Sigmoid colon (tissue), 4 donors: Measurements from ENCODE around the gene PRDM16.

Experiments used
- POLR2A ChIP-seq, 2 donors: fragments of 450-650 bp; IDR thresholded peaks; one replicate each; pipeline ENCODE4 v1.6.1; 2016; ENCODE audit warnings: antibody characterized with exemption in 2 of 2, mild to moderate bottlenecking in 2 of 2, moderate library complexity in 2 of 2
- POLR2AphosphoS5 ChIP-seq, 4 donors: sonication (generic); formaldehyde crosslinking; IDR thresholded peaks; one replicate each; pipeline ENCODE4 v1.6.1; 2017; ENCODE audit warnings: antibody characterized with exemption in 4 of 4
- TF ChIP-seq, protein P1 (sequence below), 4 experiments: fragments of 450-650 bp in 3 of 4; fragments of 200-600 bp in 1 of 4; IDR thresholded peaks; one replicate each; pipeline ENCODE4 v1.5.1; 2016 to 2019; ENCODE audit warnings: antibody characterized with exemption in 4 of 4, mild to moderate bottlenecking in 3 of 4, moderate library complexity in 2 of 4

DNA sequence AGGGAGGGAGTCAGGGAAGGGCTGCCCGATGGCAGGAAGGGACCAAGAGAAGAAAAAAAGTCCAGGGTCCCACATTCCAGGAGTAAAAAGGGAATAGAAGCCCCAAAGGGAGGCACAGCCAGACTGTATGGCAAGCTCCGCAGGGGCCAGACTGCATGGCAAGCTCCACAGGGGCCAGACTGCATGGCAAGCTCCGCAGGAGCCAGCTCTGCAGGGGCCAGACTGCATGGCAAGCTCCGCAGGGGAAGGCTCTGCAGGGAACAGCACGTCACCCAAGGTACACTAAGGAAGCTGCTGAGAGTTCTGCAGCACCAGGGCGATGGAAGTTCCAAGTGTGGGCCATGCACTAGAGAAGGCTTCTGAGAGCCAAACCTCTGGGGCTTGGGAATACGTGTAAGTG is 228.8 kb downstream of the PRDM16 start:
- TF ChIP-seq, protein P1, sequence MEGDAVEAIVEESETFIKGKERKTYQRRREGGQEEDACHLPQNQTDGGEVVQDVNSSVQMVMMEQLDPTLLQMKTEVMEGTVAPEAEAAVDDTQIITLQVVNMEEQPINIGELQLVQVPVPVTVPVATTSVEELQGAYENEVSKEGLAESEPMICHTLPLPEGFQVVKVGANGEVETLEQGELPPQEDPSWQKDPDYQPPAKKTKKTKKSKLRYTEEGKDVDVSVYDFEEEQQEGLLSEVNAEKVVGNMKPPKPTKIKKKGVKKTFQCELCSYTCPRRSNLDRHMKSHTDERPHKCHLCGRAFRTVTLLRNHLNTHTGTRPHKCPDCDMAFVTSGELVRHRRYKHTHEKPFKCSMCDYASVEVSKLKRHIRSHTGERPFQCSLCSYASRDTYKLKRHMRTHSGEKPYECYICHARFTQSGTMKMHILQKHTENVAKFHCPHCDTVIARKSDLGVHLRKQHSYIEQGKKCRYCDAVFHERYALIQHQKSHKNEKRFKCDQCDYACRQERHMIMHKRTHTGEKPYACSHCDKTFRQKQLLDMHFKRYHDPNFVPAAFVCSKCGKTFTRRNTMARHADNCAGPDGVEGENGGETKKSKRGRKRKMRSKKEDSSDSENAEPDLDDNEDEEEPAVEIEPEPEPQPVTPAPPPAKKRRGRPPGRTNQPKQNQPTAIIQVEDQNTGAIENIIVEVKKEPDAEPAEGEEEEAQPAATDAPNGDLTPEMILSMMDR (IDR thresholded peaks at IDR 0.05), result no peak
- TF ChIP-seq POLR2AphosphoS5 (IDR thresholded peaks at IDR 0.05) (no peak), POLR2A (IDR thresholded peaks at IDR 0.05) (no peak)
